ENCODE measurements around the gene CFL1.

Gene CFL1

DNA sequence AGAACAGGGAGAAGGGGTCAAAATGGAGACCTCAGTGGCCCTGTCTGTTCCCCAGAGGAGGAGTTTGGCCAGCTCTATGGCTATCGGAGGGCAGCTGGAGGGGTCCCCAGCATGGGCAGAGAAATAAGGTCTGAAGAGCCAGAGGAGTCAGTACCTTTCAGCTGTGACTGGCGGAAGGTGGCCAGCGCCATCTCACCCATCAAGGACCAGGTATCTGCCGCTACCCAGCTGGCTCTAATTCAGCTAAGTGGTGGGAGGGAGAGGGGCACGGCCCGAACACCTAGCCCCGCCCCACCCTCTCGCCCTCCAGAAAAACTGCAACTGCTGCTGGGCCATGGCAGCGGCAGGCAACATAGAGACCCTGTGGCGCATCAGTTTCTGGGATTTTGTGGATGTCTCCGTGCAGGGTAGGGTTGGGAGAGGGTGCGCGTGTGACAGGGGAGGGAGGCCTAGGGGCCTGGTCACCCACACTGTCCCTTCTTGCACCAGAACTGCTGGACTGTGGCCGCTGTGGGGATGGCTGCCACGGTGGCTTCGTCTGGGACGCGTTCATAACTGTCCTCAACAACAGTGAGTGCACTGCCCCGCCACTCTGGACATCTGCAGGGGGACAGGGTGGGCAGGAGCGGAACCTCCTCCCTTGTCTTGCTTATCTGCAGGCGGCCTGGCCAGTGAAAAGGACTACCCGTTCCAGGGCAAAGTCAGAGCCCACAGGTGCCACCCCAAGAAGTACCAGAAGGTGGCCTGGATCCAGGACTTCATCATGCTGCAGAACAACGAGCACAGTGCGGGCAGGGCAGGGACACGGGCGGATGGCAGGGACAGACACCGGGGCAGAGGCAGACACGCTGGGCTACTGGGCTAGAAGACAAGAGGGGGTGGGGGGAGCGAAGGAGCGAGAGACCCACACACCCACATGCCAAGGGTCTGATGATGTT lies 24.4 kb upstream of the CFL1 start:
- Histone ChIP-seq H3K4me1 (ENCODE audit: insufficient read depth, low read length, poor library complexity, severe bottlenecking) (peaks cover 55% of the 10 kb centered on the region), H3K36me3 (ENCODE audit: insufficient read depth, low read length) (peaks cover 11% of the 10 kb centered on the region; the same call in 1 of the 2 replicates), H3K4me2 (ENCODE audit: low read depth, low read length, poor library complexity, severe bottlenecking) (peak overlapping the region; percentile 79), H3K27me3 (ENCODE audit: insufficient read depth, low read length, poor library complexity, severe bottlenecking) (no peaks in the 10 kb centered on the region), H3K9me3 (ENCODE audit: insufficient read depth, low read depth, low read length) (no peaks in the 10 kb centered on the region), H3K79me2 (ENCODE audit: insufficient read depth, low read length) (peaks cover 33% of the 10 kb centered on the region), H4K20me1 (ENCODE audit: insufficient read depth, low read length, poor library complexity, severe bottlenecking) (peaks cover 6% of the 10 kb centered on the region), H3K9ac (ENCODE audit: low read depth, low read length, poor library complexity, severe bottlenecking) (peak overlapping the region; percentile 65), H3K9me2 (replicated peaks; ENCODE audit: low read depth, low read length) (no peaks in the 10 kb centered on the region), H3K4me3 (ENCODE audit: low read length, poor library complexity, severe bottlenecking) (no peak overlapping the region), H3F3A (ENCODE audit: low read depth) (no peaks in the 10 kb centered on the region), H2AFZ (ENCODE audit: low read length) (no peak overlapping the region)
- TF ChIP-seq, protein P1, sequence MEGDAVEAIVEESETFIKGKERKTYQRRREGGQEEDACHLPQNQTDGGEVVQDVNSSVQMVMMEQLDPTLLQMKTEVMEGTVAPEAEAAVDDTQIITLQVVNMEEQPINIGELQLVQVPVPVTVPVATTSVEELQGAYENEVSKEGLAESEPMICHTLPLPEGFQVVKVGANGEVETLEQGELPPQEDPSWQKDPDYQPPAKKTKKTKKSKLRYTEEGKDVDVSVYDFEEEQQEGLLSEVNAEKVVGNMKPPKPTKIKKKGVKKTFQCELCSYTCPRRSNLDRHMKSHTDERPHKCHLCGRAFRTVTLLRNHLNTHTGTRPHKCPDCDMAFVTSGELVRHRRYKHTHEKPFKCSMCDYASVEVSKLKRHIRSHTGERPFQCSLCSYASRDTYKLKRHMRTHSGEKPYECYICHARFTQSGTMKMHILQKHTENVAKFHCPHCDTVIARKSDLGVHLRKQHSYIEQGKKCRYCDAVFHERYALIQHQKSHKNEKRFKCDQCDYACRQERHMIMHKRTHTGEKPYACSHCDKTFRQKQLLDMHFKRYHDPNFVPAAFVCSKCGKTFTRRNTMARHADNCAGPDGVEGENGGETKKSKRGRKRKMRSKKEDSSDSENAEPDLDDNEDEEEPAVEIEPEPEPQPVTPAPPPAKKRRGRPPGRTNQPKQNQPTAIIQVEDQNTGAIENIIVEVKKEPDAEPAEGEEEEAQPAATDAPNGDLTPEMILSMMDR (conservative IDR thresholded peaks at IDR 0.05; ENCODE audit: low read length): no peak
- TF ChIP-seq EZH2phosphoT487 (IDR thresholded peaks at IDR 0.05; ENCODE audit: borderline replicate concordance): no peak

DNA sequence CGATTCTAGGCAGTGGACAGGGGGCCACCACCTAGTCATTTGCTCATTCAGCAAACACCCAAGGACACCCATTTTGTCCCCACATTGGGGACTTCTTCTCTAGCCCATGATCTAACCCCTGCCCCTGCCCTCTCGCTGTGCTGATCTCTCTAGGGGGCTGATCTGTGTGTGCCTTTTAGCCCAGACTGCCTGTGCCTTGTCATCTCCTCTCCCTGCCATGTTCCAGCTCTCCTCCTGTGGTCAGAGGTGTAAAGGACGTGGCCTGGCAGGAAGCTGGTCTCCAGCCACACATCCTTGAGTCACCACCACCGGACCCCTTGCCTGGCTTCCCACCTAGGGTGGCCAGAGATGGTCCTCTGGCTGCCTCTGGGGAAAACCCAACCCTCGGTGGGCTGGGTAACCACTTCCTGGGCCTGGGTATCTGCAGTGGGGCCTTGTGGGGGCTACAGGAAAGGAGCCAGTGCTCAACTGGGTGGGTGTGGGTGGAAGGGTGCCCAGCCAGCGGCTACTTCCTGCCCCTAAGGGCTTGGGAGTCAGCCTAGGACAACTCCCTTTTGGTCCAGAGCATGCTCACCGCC lies 23.0 kb upstream of the CFL1 start:
- H3K36me3 ChIP-seq (ENCODE audit: insufficient read depth, low read length): peaks cover 11% of the 10 kb centered on the region; the same call in 1 of the 2 replicates
- H3K79me2 ChIP-seq (ENCODE audit: insufficient read depth, low read length): peaks cover 18% of the 10 kb centered on the region; the same call in 1 of the 2 replicates
- no peak overlapping the region for H2AFZ ChIP-seq (ENCODE audit: low read length)
- peak overlapping the region; percentile 79 for H3K4me2 ChIP-seq (ENCODE audit: low read depth, low read length, poor library complexity, severe bottlenecking)
- H3K9ac ChIP-seq (ENCODE audit: low read depth, low read length, poor library complexity, severe bottlenecking): peak overlapping the region; percentile 65
- peaks cover 6% of the 10 kb centered on the region for H4K20me1 ChIP-seq (ENCODE audit: insufficient read depth, low read length, poor library complexity, severe bottlenecking)
- no peaks in the 10 kb centered on the region for H3K9me2 ChIP-seq (replicated peaks; ENCODE audit: low read depth, low read length)
- no peaks in the 10 kb centered on the region for H3K9me3 ChIP-seq (ENCODE audit: insufficient read depth, low read depth, low read length)
- H3K27me3 ChIP-seq (ENCODE audit: insufficient read depth, low read length, poor library complexity, severe bottlenecking): no peaks in the 10 kb centered on the region
- H3K4me3 ChIP-seq (ENCODE audit: low read length, poor library complexity, severe bottlenecking): peak overlapping the region; percentile 63
- H3K4me1 ChIP-seq (ENCODE audit: insufficient read depth, low read length, poor library complexity, severe bottlenecking): peaks cover 44% of the 10 kb centered on the region
- TF ChIP-seq EZH2phosphoT487 (IDR thresholded peaks at IDR 0.05; ENCODE audit: borderline replicate concordance): no peak
- TF ChIP-seq, protein P1 (conservative IDR thresholded peaks at IDR 0.05; ENCODE audit: low read length): no peak
- H3F3A ChIP-seq (ENCODE audit: low read depth): no peaks in the 10 kb centered on the region

DNA sequence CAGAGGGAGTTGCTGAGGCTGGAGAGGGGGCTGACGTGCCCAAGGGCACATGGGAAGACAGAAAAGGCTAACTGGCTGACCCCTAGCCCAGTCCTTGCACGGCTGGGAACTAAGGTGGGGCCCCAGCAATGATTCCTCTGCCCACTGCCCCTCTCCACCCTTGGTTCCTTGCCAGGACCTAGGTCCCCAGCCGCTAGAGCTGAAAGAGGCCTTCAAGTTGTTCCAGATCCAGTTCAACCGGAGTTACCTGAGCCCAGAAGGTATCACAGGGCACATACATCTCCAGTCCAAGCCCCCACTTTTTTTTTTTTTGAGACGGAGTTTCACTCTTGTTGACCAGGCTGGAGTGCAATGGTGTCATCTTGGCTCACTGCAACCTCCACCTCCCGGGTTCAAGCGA lies 22.0 kb upstream of the CFL1 start:
- Histone ChIP-seq H3K4me3 (ENCODE audit: low read length, poor library complexity, severe bottlenecking) (peak overlapping the region; percentile 63), H3K4me2 (ENCODE audit: low read depth, low read length, poor library complexity, severe bottlenecking) (peak overlapping the region; percentile 79), H3K4me1 (ENCODE audit: insufficient read depth, low read length, poor library complexity, severe bottlenecking) (peaks cover 41% of the 10 kb centered on the region), H3F3A (ENCODE audit: low read depth) (no peaks in the 10 kb centered on the region), H3K9me2 (replicated peaks; ENCODE audit: low read depth, low read length) (no peaks in the 10 kb centered on the region), H3K36me3 (ENCODE audit: insufficient read depth, low read length) (peaks cover 11% of the 10 kb centered on the region; the same call in 1 of the 2 replicates), H2AFZ (ENCODE audit: low read length) (no peak overlapping the region), H3K9me3 (ENCODE audit: insufficient read depth, low read depth, low read length) (no peaks in the 10 kb centered on the region), H3K79me2 (ENCODE audit: insufficient read depth, low read length) (peaks cover 10% of the 10 kb centered on the region; the same call in 1 of the 2 replicates), H4K20me1 (ENCODE audit: insufficient read depth, low read length, poor library complexity, severe bottlenecking) (peaks cover 6% of the 10 kb centered on the region), H3K9ac (ENCODE audit: low read depth, low read length, poor library complexity, severe bottlenecking) (peak overlapping the region; percentile 65), H3K27me3 (ENCODE audit: insufficient read depth, low read length, poor library complexity, severe bottlenecking) (no peaks in the 10 kb centered on the region)
- TF ChIP-seq, protein P1 (conservative IDR thresholded peaks at IDR 0.05; ENCODE audit: low read length): no peak
- no peak for TF ChIP-seq EZH2phosphoT487 (IDR thresholded peaks at IDR 0.05; ENCODE audit: borderline replicate concordance)
